Loucy (cell line): ENCODE results near the gene NBPF20.
"Not testable (repeated sequence)": the region's sequence is repeated elsewhere in the genome, so short reads cannot be mapped to it uniquely, and the experiment has no call there.

Experiments
- CTCF ChIP-seq: fragments of 200-600 bp; sonication (generic); conservative IDR thresholded peaks from 2 replicates; pipeline ENCODE4 v1.5.1; 2014; ENCODE audit warnings: mild to moderate bottlenecking, antibody characterized with exemption, low read length
- EZH2phosphoT487 ChIP-seq: fragments of 200-600 bp; IDR thresholded peaks from 2 replicates; pipeline ENCODE4 v1.6.1; 2018; ENCODE audit warnings: antibody characterized with exemption, mild to moderate bottlenecking, moderate library complexity, borderline replicate concordance

- TF ChIP-seq CTCF, EZH2phosphoT487: not testable (repeated sequence)
These were observed 47.3 kb upstream of the NBPF20 start for GRCh38 chr1:145472731-145473130.
